K562 (cell line): ENCODE results near the gene CDCP1.

Experiments
- CTCF ChIP-seq, 3 experiments: IDR thresholded peaks in 2 of 3; conservative IDR thresholded peaks in 1 of 3; 2 replicates each; pipeline ENCODE4 v1.5.1; 2011 to 2012; ENCODE audit warnings: low read length in 3 of 3, mild to moderate bottlenecking in 3 of 3, control low read depth in 2 of 3, improper control_type of control experiment in 1 of 3, inconsistent platforms in 1 of 3, low read depth in 1 of 3, mixed read lengths in 1 of 3, moderate library complexity in 1 of 3; ENCODE audit not compliant: insufficient read depth in 2 of 3
- TOE1 ChIP-seq, 2 experiments: fragments of 450-650 bp in 1 of 2; sonication (generic) in 1 of 2; formaldehyde crosslinking in 1 of 2; IDR thresholded peaks; 2 replicates each; pipeline versions ENCODE4 v1.7.1 to v1.8.0; 2016 to 2022; ENCODE audit warnings: borderline replicate concordance in 2 of 2, mild to moderate bottlenecking in 2 of 2, antibody characterized with exemption in 1 of 2, inconsistent platforms in 1 of 2, low read depth in 1 of 2, missing genetic modification reagents in 1 of 2, moderate library complexity in 1 of 2

DNA sequence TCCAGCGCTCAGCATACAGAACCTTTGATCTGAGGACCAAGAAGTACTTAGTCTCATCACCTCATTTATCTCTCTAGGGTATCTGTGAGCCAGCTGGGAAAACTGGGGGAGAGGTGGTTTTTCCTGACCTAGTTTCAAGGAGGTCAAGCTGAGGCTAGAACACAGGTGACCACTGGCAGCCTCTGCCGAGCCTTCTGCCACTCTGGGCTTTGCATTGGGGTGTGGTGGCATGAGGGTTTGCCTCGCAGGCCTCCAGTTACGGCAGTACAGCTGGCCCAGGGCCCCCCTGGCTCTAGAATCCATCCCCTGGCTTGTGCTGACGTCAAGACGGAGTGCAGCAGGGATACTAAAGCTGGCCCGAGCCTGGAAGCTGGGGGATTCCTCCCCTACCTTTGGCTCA is 34.7 kb upstream of the CDCP1 start:
- TF ChIP-seq TOE1 (IDR thresholded peaks at IDR 0.05; ENCODE audit: borderline replicate concordance) = no peak
- no peak for TF ChIP-seq TOE1 (CRISPR knock-in tag; IDR thresholded peaks at IDR 0.05; ENCODE audit: borderline replicate concordance, low read depth)
- TF ChIP-seq CTCF (IDR thresholded peaks at IDR 0.05 in 2 of 3, conservative IDR thresholded peaks at IDR 0.05 in 1 of 3; ENCODE audit: insufficient read depth in 2 of 3, low read depth in 1 of 3, low read length in 3 of 3) = no peak
